HepG2 (cell line): ENCODE results near the gene COX7A2L. TPM values are rescaled to one million over a fixed set of nuclear protein-coding genes. Genes with fewer than 3 reads are reported as not detected.
A peak's percentile ranks its signal among the peaks of the same experiment; 100 is the strongest.

Experiments
- KAT2B ChIP-seq: fragments of 150-350 bp; IDR thresholded peaks from 2 replicates; pipeline ENCODE4 v1.6.1; 2014; ENCODE audit warnings: low read depth, low read length, borderline replicate concordance
- NFIC ChIP-seq: IDR thresholded peaks from 2 replicates; pipeline ENCODE4 v1.6.1; 2012; ENCODE audit warnings: mild to moderate bottlenecking, low read length, inconsistent platforms
- ZNF230 ChIP-seq: sonication (generic); formaldehyde crosslinking; IDR thresholded peaks from 2 replicates; pipeline ENCODE4 v1.4.0; 2020; ENCODE audit warnings: mild to moderate bottlenecking, missing genetic modification reagents
- ZNF264 ChIP-seq: sonication (generic); formaldehyde crosslinking; IDR thresholded peaks from 2 replicates; pipeline ENCODE4 v1.4.0; 2020; ENCODE audit warnings: missing genetic modification reagents
- ZNF607 ChIP-seq: sonication (generic); formaldehyde crosslinking; IDR thresholded peaks from 2 replicates; pipeline ENCODE4 v1.5.1; 2020; ENCODE audit warnings: missing genetic modification reagents, mild to moderate bottlenecking, borderline replicate concordance
- ZNF709 ChIP-seq: sonication (generic); formaldehyde crosslinking; IDR thresholded peaks from 2 replicates; pipeline ENCODE4 v1.5.0; 2020; ENCODE audit warnings: mild to moderate bottlenecking, missing genetic modification reagents
- ZNF790 ChIP-seq: sonication (generic); formaldehyde crosslinking; IDR thresholded peaks from 2 replicates; pipeline ENCODE4 v1.8.0; 2022; ENCODE audit warnings: missing genetic modification reagents, mild to moderate bottlenecking, borderline replicate concordance
- ZSCAN12 ChIP-seq: sonication (generic); formaldehyde crosslinking; IDR thresholded peaks from 2 replicates; pipeline ENCODE4 v1.9.0; 2021; ENCODE audit warnings: mild to moderate bottlenecking, missing genetic modification reagents
- ZSCAN22 ChIP-seq: sonication (generic); formaldehyde crosslinking; IDR thresholded peaks from 2 replicates; pipeline ENCODE4 v1.4.0; 2020; ENCODE audit warnings: mild to moderate bottlenecking, missing genetic modification reagents
- polyA plus RNA-seq, 8 experiments: library from polyadenylated mRNA; depleted of rRNA in 3 of 8; stranded (reverse) in 7 of 8; unstranded in 1 of 8; fragments of >200 nt; fragmentation: Illumina TruSeq in 4 of 8; extraction: Trizol in 4 of 8; gene quantifications; 2 replicates each; pipeline versions ENCODE4 v1.2.1 to v1.2.3, GENCODE V29; 2011 to 2016; ENCODE audit warnings: low read depth in 4 of 8, missing spikeins in 1 of 8, mixed read lengths in 1 of 8; ENCODE audit not compliant: insufficient read depth in 1 of 8
- total RNA-seq, 5 experiments: library from RNA; depleted of rRNA; stranded (reverse); fragments of >200 nt; fragmentation: Illumina TruSeq; extraction: Trizol; gene quantifications; 2 replicates each; pipeline ENCODE4 v1.2.3, GENCODE V29; 2016; ENCODE audit warnings: low read depth in 1 of 5
- TF ChIP-seq, protein P1 (sequence below): sonication (generic); formaldehyde crosslinking; IDR thresholded peaks from 2 replicates; pipeline ENCODE4 v1.8.0; 2022; ENCODE audit warnings: missing genetic modification reagents, mild to moderate bottlenecking, borderline replicate concordance
- TF ChIP-seq, protein P2 (sequence below): sonication (generic); formaldehyde crosslinking; IDR thresholded peaks from 2 replicates; pipeline ENCODE4 v1.4.0; 2020; ENCODE audit warnings: missing genetic modification reagents
- TF ChIP-seq, protein P3 (sequence below), 2 experiments: sonication (generic) in 1 of 2; formaldehyde crosslinking in 1 of 2; IDR thresholded peaks; 2 replicates each; pipeline versions ENCODE4 v1.4.0 to v1.6.1; 2018 to 2020; ENCODE audit warnings: missing genetic modification reagents in 2 of 2, borderline replicate concordance in 1 of 2, low read depth in 1 of 2, mild to moderate bottlenecking in 1 of 2, missing biosample characterization in 1 of 2
- TF ChIP-seq, protein P4 (sequence below): sonication (generic); formaldehyde crosslinking; IDR thresholded peaks from 2 replicates; pipeline ENCODE4 v1.4.0; 2020; ENCODE audit warnings: missing genetic modification reagents
- TF ChIP-seq, protein P5 (sequence below): sonication (generic); formaldehyde crosslinking; IDR thresholded peaks from 2 replicates; pipeline ENCODE4 v1.4.0; 2020; ENCODE audit warnings: missing genetic modification reagents

COX7A2L gene
- total and polyA plus RNA-seq, 2 of the 13 experiments (the other 11 are each of a cell fraction or from before 2014, with no cell fraction given): 155 to 201 TPM

DNA sequence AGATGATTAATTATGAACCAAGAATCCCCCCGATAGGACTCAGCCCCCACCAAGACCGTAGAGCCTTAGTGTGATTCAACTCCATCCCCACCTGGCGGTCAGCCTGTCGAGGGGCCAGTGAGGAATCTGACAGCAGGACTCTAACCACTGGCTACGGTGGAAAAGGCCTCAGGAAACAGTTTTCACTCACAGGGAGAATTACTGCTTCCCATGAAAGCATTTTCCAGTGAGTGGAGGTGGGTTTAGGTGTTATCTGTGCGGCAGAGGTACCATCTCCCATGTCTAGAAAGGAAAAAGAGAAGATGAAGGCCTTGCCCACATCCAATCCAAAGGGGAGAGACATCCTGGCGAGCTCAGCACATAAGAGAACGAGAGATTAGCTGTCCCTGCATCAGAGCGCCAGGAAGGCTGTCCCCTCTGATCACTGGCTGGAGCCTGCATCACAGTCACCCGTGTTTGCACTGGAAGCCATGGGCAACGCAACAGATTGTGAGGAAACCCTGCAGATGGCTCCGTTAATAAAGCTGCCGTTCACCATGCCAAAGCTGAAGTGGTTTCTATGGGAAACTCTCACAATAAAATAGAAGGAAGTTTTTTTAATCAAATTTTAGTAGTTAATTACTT lies 22.3 kb downstream of the COX7A2L start (continued):
- no peak for TF ChIP-seq ZNF264 (CRISPR knock-in tag)
- no peak; the same call in 1 of the 2 replicates for TF ChIP-seq NFIC
- TF ChIP-seq ZNF230 (CRISPR knock-in tag): no peak
- no peak for TF ChIP-seq ZSCAN12 (CRISPR knock-in tag)
- TF ChIP-seq ZNF709: 0 out of 2 replicates have a peak, but pooled peaks have one; percentile 51
- TF ChIP-seq, protein P1, sequence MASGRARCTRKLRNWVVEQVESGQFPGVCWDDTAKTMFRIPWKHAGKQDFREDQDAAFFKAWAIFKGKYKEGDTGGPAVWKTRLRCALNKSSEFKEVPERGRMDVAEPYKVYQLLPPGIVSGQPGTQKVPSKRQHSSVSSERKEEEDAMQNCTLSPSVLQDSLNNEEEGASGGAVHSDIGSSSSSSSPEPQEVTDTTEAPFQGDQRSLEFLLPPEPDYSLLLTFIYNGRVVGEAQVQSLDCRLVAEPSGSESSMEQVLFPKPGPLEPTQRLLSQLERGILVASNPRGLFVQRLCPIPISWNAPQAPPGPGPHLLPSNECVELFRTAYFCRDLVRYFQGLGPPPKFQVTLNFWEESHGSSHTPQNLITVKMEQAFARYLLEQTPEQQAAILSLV (CRISPR knock-in tag): no peak
- no peak for TF ChIP-seq ZSCAN22
- peak; percentile 3; the same call in 1 of the 2 replicates for TF ChIP-seq ZNF607 (CRISPR knock-in tag)
- TF ChIP-seq, protein P2, sequence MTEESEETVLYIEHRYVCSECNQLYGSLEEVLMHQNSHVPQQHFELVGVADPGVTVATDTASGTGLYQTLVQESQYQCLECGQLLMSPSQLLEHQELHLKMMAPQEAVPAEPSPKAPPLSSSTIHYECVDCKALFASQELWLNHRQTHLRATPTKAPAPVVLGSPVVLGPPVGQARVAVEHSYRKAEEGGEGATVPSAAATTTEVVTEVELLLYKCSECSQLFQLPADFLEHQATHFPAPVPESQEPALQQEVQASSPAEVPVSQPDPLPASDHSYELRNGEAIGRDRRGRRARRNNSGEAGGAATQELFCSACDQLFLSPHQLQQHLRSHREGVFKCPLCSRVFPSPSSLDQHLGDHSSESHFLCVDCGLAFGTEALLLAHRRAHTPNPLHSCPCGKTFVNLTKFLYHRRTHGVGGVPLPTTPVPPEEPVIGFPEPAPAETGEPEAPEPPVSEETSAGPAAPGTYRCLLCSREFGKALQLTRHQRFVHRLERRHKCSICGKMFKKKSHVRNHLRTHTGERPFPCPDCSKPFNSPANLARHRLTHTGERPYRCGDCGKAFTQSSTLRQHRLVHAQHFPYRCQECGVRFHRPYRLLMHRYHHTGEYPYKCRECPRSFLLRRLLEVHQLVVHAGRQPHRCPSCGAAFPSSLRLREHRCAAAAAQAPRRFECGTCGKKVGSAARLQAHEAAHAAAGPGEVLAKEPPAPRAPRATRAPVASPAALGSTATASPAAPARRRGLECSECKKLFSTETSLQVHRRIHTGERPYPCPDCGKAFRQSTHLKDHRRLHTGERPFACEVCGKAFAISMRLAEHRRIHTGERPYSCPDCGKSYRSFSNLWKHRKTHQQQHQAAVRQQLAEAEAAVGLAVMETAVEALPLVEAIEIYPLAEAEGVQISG (CRISPR knock-in tag): 0 out of 2 replicates have a peak, but pooled peaks have one; percentile 11
- no peak for TF ChIP-seq KAT2B
- TF ChIP-seq, protein P3, sequence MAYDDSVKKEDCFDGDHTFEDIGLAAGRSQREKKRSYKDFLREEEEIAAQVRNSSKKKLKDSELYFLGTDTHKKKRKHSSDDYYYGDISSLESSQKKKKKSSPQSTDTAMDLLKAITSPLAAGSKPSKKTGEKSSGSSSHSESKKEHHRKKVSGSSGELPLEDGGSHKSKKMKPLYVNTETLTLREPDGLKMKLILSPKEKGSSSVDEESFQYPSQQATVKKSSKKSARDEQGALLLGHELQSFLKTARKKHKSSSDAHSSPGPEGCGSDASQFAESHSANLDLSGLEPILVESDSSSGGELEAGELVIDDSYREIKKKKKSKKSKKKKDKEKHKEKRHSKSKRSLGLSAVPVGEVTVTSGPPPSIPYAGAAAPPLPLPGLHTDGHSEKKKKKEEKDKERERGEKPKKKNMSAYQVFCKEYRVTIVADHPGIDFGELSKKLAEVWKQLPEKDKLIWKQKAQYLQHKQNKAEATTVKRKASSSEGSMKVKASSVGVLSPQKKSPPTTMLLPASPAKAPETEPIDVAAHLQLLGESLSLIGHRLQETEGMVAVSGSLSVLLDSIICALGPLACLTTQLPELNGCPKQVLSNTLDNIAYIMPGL (CRISPR knock-in tag; IDR thresholded peaks at IDR 0.05; ENCODE audit: borderline replicate concordance in 1 of 2, low read depth in 1 of 2): no peak
- TF ChIP-seq ZNF790 (CRISPR knock-in tag): peak; percentile 24; the same call in 1 of the 2 replicates
- TF ChIP-seq, protein P4, sequence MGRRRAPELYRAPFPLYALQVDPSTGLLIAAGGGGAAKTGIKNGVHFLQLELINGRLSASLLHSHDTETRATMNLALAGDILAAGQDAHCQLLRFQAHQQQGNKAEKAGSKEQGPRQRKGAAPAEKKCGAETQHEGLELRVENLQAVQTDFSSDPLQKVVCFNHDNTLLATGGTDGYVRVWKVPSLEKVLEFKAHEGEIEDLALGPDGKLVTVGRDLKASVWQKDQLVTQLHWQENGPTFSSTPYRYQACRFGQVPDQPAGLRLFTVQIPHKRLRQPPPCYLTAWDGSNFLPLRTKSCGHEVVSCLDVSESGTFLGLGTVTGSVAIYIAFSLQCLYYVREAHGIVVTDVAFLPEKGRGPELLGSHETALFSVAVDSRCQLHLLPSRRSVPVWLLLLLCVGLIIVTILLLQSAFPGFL (CRISPR knock-in tag): no peak
- TF ChIP-seq, protein P5, sequence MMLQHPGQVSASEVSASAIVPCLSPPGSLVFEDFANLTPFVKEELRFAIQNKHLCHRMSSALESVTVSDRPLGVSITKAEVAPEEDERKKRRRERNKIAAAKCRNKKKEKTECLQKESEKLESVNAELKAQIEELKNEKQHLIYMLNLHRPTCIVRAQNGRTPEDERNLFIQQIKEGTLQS (CRISPR knock-in tag): no peak
